H9 (cell line): ENCODE measurements around the gene HCN4. TPM values are rescaled to one million over a fixed set of nuclear protein-coding genes. Genes with fewer than 3 reads are reported as not detected.
"Not testable (repeated sequence)": the region's sequence is repeated elsewhere in the genome, so short reads cannot be mapped to it uniquely, and the experiment has no call there.

Experiments
- DNase-seq: peaks from one replicate; pipeline ENCODE4 v3.0.0-alpha.2; 2017
- H2AFZ ChIP-seq: one replicate; pipeline ENCODE4 v1.6.1; 2013; ENCODE audit warnings: mild to moderate bottlenecking, low read length, control low read depth, moderate library complexity
- H2AK5ac ChIP-seq: 2 replicates; pipeline ENCODE4 v1.6.1; 2013; ENCODE audit warnings: low read length, control low read depth, mixed read lengths; ENCODE audit not compliant: insufficient read length
- H2BK120ac ChIP-seq: one replicate; pipeline ENCODE4 v1.6.1; 2013; ENCODE audit warnings: low read depth, mild to moderate bottlenecking, low read length, control low read depth, inconsistent platforms; ENCODE audit not compliant: poor library complexity, severe bottlenecking
- H2BK12ac ChIP-seq: 2 replicates; pipeline ENCODE4 v1.6.1; 2013; ENCODE audit warnings: low read length, control low read depth, mixed read lengths, low read depth; ENCODE audit not compliant: insufficient read length
- H2BK15ac ChIP-seq: 2 replicates; pipeline ENCODE4 v1.6.1; 2013; ENCODE audit warnings: low read depth, low read length, control low read depth
- H2BK20ac ChIP-seq: one replicate; pipeline ENCODE4 v1.6.1; 2013; ENCODE audit warnings: low read depth, mild to moderate bottlenecking, low read length, control low read depth, inconsistent platforms; ENCODE audit not compliant: poor library complexity, severe bottlenecking
- H2BK5ac ChIP-seq: 2 replicates; pipeline ENCODE4 v1.6.1; 2013; ENCODE audit warnings: low read length, control low read depth, mixed read lengths; ENCODE audit not compliant: insufficient read length
- H3K14ac ChIP-seq: 2 replicates; pipeline ENCODE4 v1.6.1; 2013; ENCODE audit warnings: low read length, control low read depth; ENCODE audit not compliant: insufficient read depth
- H3K18ac ChIP-seq: 2 replicates; pipeline ENCODE4 v1.6.1; 2013; ENCODE audit warnings: low read depth, mild to moderate bottlenecking, mixed read lengths, low read length, control low read depth; ENCODE audit not compliant: insufficient read length
- H3K23ac ChIP-seq: 2 replicates; pipeline ENCODE4 v1.6.1; 2013; ENCODE audit warnings: low read length, control low read depth, mixed read lengths, low read depth; ENCODE audit not compliant: insufficient read length
- H3K23me2 ChIP-seq: 2 replicates; pipeline ENCODE4 v1.6.1; 2013; ENCODE audit warnings: low read depth, mild to moderate bottlenecking, mixed read lengths, low read length, control low read depth; ENCODE audit not compliant: insufficient read length, poor library complexity, severe bottlenecking
- H3K27ac ChIP-seq: 2 replicates; pipeline ENCODE4 v1.5.1; 2013; ENCODE audit warnings: low read length, control low read depth, mixed read lengths, low read depth; ENCODE audit not compliant: insufficient read length
- H3K27me3 ChIP-seq: 2 replicates; pipeline ENCODE4 v1.6.1; 2013; ENCODE audit warnings: low read length, control low read depth, inconsistent platforms; ENCODE audit not compliant: insufficient read depth
- H3K4ac ChIP-seq: 2 replicates; pipeline ENCODE4 v1.6.1; 2013; ENCODE audit warnings: low read depth, mild to moderate bottlenecking, control low read depth, inconsistent platforms, low read length, moderate library complexity
- H3K4me1 ChIP-seq: 2 replicates; pipeline ENCODE4 v1.6.1; 2013; ENCODE audit warnings: low read length, control low read depth, inconsistent platforms; ENCODE audit not compliant: insufficient read depth
- H3K4me2 ChIP-seq: 2 replicates; pipeline ENCODE4 v1.6.1; 2013; ENCODE audit warnings: low read length, control low read depth, mixed read lengths; ENCODE audit not compliant: insufficient read length, insufficient read depth
- H3K56ac ChIP-seq: 2 replicates; pipeline ENCODE4 v1.6.1; 2013; ENCODE audit warnings: low read depth, mild to moderate bottlenecking, mixed read lengths, low read length, control low read depth; ENCODE audit not compliant: insufficient read length
- H3K79me1 ChIP-seq: 2 replicates; pipeline ENCODE4 v1.6.1; 2013; ENCODE audit warnings: low read depth, mild to moderate bottlenecking, moderate library complexity, low read length, control low read depth, inconsistent platforms; ENCODE audit not compliant: insufficient read depth, poor library complexity, severe bottlenecking
- H3K79me2 ChIP-seq: 2 replicates; pipeline ENCODE4 v1.6.1; 2013; ENCODE audit warnings: low read length, control low read depth, inconsistent platforms; ENCODE audit not compliant: insufficient read depth
- H3K9ac ChIP-seq: 2 replicates; pipeline ENCODE4 v1.6.1; 2013; ENCODE audit warnings: low read length, control low read depth, mixed read lengths; ENCODE audit not compliant: insufficient read length; ENCODE audit errors: extremely low read depth
- H3K9me3 ChIP-seq: one replicate; pipeline ENCODE4 v1.6.1; 2013; ENCODE audit warnings: low read depth, low read length, inconsistent platforms; ENCODE audit not compliant: control insufficient read depth
- H3T11ph ChIP-seq: one replicate; pipeline ENCODE4 v1.6.1; 2013; ENCODE audit warnings: mild to moderate bottlenecking, low read length, control low read depth, inconsistent platforms
- H4K20me1 ChIP-seq: one replicate; pipeline ENCODE4 v1.6.1; 2013; ENCODE audit not compliant: control insufficient read depth, insufficient read length, insufficient read depth
- H4K5ac ChIP-seq: 2 replicates; pipeline ENCODE4 v1.6.1; 2013; ENCODE audit warnings: low read depth, mild to moderate bottlenecking, mixed read lengths, low read length, control low read depth; ENCODE audit not compliant: insufficient read length
- H4K8ac ChIP-seq: replicated peaks from 2 replicates; pipeline ENCODE4 v1.6.1; 2013; ENCODE audit warnings: low read length, control low read depth, mixed read lengths, low read depth; ENCODE audit not compliant: insufficient read length
- H4K91ac ChIP-seq: 2 replicates; pipeline ENCODE4 v1.6.1; 2013; ENCODE audit warnings: low read depth, mild to moderate bottlenecking, moderate library complexity, mixed read lengths, low read length, control low read depth; ENCODE audit not compliant: insufficient read length
- H3K27ac Mint-ChIP-seq, 3 experiments: 2 replicates in 2 of 3; 3 replicates in 1 of 3; pipeline ENCODE4 v1.8.0; 2020 to 2021; ENCODE audit warnings: mixed read lengths in 3 of 3, mild to moderate bottlenecking in 1 of 3, moderate library complexity in 1 of 3
- H3K27me3 Mint-ChIP-seq: 2 replicates; pipeline ENCODE4 v1.8.0; 2021; ENCODE audit warnings: low read depth, mild to moderate bottlenecking, moderate library complexity, mixed read lengths
- H3K36me3 Mint-ChIP-seq, 3 experiments: 2 replicates in 2 of 3; 3 replicates in 1 of 3; pipeline ENCODE4 v1.8.0; 2020 to 2021; ENCODE audit warnings: low read depth in 3 of 3, mixed read lengths in 3 of 3; ENCODE audit not compliant: insufficient read depth in 1 of 3
- H3K4me1 Mint-ChIP-seq, 2 experiments: 2 replicates each; pipeline ENCODE4 v1.8.0; 2020; ENCODE audit warnings: mixed read lengths in 2 of 2
- H3K4me3 Mint-ChIP-seq, 2 experiments: 2 replicates in 1 of 2; 3 replicates in 1 of 2; pipeline ENCODE4 v1.8.0; 2020 to 2021; ENCODE audit warnings: mild to moderate bottlenecking in 2 of 2, mixed read lengths in 2 of 2, moderate library complexity in 1 of 2
- H3K9me3 Mint-ChIP-seq, 2 experiments: 2 replicates in 1 of 2; 3 replicates in 1 of 2; pipeline ENCODE4 v1.8.0; 2020; ENCODE audit warnings: mild to moderate bottlenecking in 2 of 2, mixed read lengths in 2 of 2, moderate library complexity in 1 of 2
- CTCF ChIP-seq: fragments of 200-600 bp; sonication (generic); conservative IDR thresholded peaks from 3 replicates; pipeline ENCODE4 v1.8.0; 2021; ENCODE audit warnings: antibody characterized with exemption, mild to moderate bottlenecking
- WGBS: extraction: QIAGEN DNeasy Blood & Tissue Kit; methylation state at CpG from one replicate; pipeline ENCODE4 v1.1.7; 2013; ENCODE audit warnings: missing lambda C conversion rate, low lambda C conversion rate, mixed read lengths; ENCODE audit not compliant: insufficient read length; ENCODE audit errors: extremely low coverage; 5-methylcytosine and 5-hydroxymethylcytosine counted together
- total RNA-seq: library from RNA; stranded (reverse); gene quantifications from 2 replicates; pipeline ENCODE4 v1.2.1, GENCODE V29; 2021

Gene HCN4
- total RNA-seq, 1 experiment from 2014 or later, result 10.5 TPM

GRCh38 chr15:73403171-73403570 lies 34.4 kb upstream of the HCN4 start:
- H2BK12ac ChIP-seq, result no peak overlapping the region
- Mint-ChIP-seq H3K4me1 (peaks cover 10 to 13% of the 10 kb centered on the region in 2 experiments), H3K4me3 (no peak overlapping the region), H3K27me3 (no peaks in the 10 kb centered on the region), H3K9me3 (no peaks in the 10 kb centered on the region), H3K27ac (no peak overlapping the region), H3K36me3 (no peaks in the 10 kb centered on the region)
- no peak overlapping the region for H3K27ac ChIP-seq
- DNase-seq, result no peak
- no peak overlapping the region for H3T11ph ChIP-seq
- no peak overlapping the region for H2BK120ac ChIP-seq
- no peaks in the 10 kb centered on the region for H4K20me1 ChIP-seq
- no peak overlapping the region for H4K8ac ChIP-seq
- H3K4me1 ChIP-seq, result no peaks in the 10 kb centered on the region
- H4K91ac ChIP-seq, result no peak overlapping the region
- no peak for TF ChIP-seq CTCF
- no peaks in the 10 kb centered on the region for H3K23me2 ChIP-seq
- no peak overlapping the region for H2BK20ac ChIP-seq
- no peak overlapping the region for H2BK5ac ChIP-seq
- H3K79me1 ChIP-seq, result no peaks in the 10 kb centered on the region
- no peak overlapping the region for H3K4me2 ChIP-seq
- H3K14ac ChIP-seq, result no peak overlapping the region
- no peak overlapping the region for H2BK15ac ChIP-seq
- H3K18ac ChIP-seq, result no peak overlapping the region
- H2AK5ac ChIP-seq, result no peak overlapping the region
- H3K23ac ChIP-seq, result no peak overlapping the region
- no peak overlapping the region for H2AFZ ChIP-seq
- no peaks in the 10 kb centered on the region for H3K27me3 ChIP-seq
- no peak overlapping the region for H3K9ac ChIP-seq
- H4K5ac ChIP-seq, result no peak overlapping the region
- no peaks in the 10 kb centered on the region for H3K79me2 ChIP-seq
- H3K56ac ChIP-seq, result no peak overlapping the region
- no peak overlapping the region for H3K4ac ChIP-seq
- H3K9me3 ChIP-seq, result no peaks in the 10 kb centered on the region

GRCh38 chr15:73400222-73400621 lies 31.5 kb upstream of the HCN4 start:
- H3K4ac ChIP-seq, H2BK12ac ChIP-seq, H3K23ac ChIP-seq, H3K79me2 ChIP-seq, H3K4me2 ChIP-seq, H3K4me1 ChIP-seq, H3K27ac Mint-ChIP-seq, H3K9ac ChIP-seq, H3K18ac ChIP-seq, H2BK20ac ChIP-seq, H3K27ac ChIP-seq, H3K23me2 ChIP-seq, H3K79me1 ChIP-seq, H3K9me3 Mint-ChIP-seq, H3T11ph ChIP-seq, DNase-seq, H4K8ac ChIP-seq, H3K27me3 ChIP-seq, H2BK15ac ChIP-seq, H3K9me3 ChIP-seq, H2AFZ ChIP-seq, H3K4me3 Mint-ChIP-seq, H4K20me1 ChIP-seq, H3K56ac ChIP-seq, H4K5ac ChIP-seq, H3K36me3 Mint-ChIP-seq, H4K91ac ChIP-seq, H2BK120ac ChIP-seq, H2AK5ac ChIP-seq, H3K14ac ChIP-seq, H2BK5ac ChIP-seq, H3K27me3 Mint-ChIP-seq: not testable (repeated sequence)
- no CpG with 5 or more reads among the region's 6 CpGs for WGBS
- H3K4me1 Mint-ChIP-seq, result peaks cover 22 to 25% of the 10 kb centered on the region in 2 experiments
